Caco-2 (cell line): ENCODE measurements around the gene COL19A1. TPM values are rescaled to one million over a fixed set of nuclear protein-coding genes. Genes with fewer than 3 reads are reported as not detected.

Experiments
- BruUV-seq: library from RNA; stranded (reverse); fragments of 400-500 nt; replicated peaks from 2 replicates; lab custom pipeline; 2021; lab: Mats Ljungman, UMichigan
- CTCF ChIA-PET: fragments of 300-600 bp; sonication (Branson Sonifier 250); formaldehyde crosslinking; loops from one replicate; lab custom pipeline; 2022; ENCODE audit warnings: antibody characterized with exemption; lab: Charles Lee
- POLR2A ChIA-PET: fragments of 300-600 bp; sonication (Branson Sonifier 250); formaldehyde crosslinking; loops from one replicate; lab custom pipeline; 2022; ENCODE audit warnings: antibody characterized with exemption; lab: Charles Lee
- DNase-seq, 2 experiments: peaks; one replicate each; pipeline versions ENCODE4 v3.0.0 to v3.0.0-alpha.2; 2020 to 2022
- H3K27me3 ChIP-seq: replicated peaks from 2 replicates; pipeline ENCODE4 v1.6.0; 2011; ENCODE audit warnings: low read length; ENCODE audit not compliant: control insufficient read depth, insufficient read depth
- H3K36me3 ChIP-seq: 2 replicates; pipeline ENCODE4 v1.5.1; 2011; ENCODE audit warnings: low read length; ENCODE audit not compliant: control insufficient read depth, insufficient read depth
- H3K4me1 ChIP-seq: fragments of 250-450 bp; sonication (Bioruptor Pico); 2 replicates; pipeline ENCODE4 v1.5.1; 2020; ENCODE audit warnings: mild to moderate bottlenecking
- H3K4me3 ChIP-seq: 2 replicates; pipeline ENCODE4 v1.5.1; 2011; ENCODE audit warnings: low read depth, mild to moderate bottlenecking, control low read depth, low read length
- H3K9me3 ChIP-seq: fragments of 250-450 bp; sonication (Bioruptor Pico); 2 replicates; pipeline ENCODE4 v1.5.1; 2020; ENCODE audit warnings: mild to moderate bottlenecking, moderate library complexity
- H3K27ac Mint-ChIP-seq: one replicate; pipeline ENCODE4 v1.8.0; 2022; ENCODE audit warnings: mixed read lengths; ENCODE audit not compliant: unreplicated experiment
- H3K27me3 Mint-ChIP-seq: one replicate; pipeline ENCODE4 v1.8.0; 2022; ENCODE audit warnings: mixed read lengths; ENCODE audit not compliant: insufficient read depth, unreplicated experiment
- H3K36me3 Mint-ChIP-seq: one replicate; pipeline ENCODE4 v1.8.0; 2022; ENCODE audit warnings: mild to moderate bottlenecking, mixed read lengths; ENCODE audit not compliant: insufficient read depth, unreplicated experiment
- H3K4me1 Mint-ChIP-seq: one replicate; pipeline ENCODE4 v1.8.0; 2022; ENCODE audit warnings: low read depth, mixed read lengths; ENCODE audit not compliant: unreplicated experiment
- H3K4me3 Mint-ChIP-seq: one replicate; pipeline ENCODE4 v1.8.0; 2022; ENCODE audit warnings: mild to moderate bottlenecking, moderate library complexity, mixed read lengths; ENCODE audit not compliant: unreplicated experiment
- H3K9me3 Mint-ChIP-seq: one replicate; pipeline ENCODE4 v1.8.0; 2022; ENCODE audit warnings: mixed read lengths; ENCODE audit not compliant: unreplicated experiment
- intact Hi-C: fragments of 100-400 bp; cut with micrococcal nuclease; formaldehyde crosslinking; loops from one replicate; pipeline ENCODE4 v1.10.0; 2022; ENCODE audit not compliant: unreplicated experiment
- total RNA-seq: library from RNA; stranded (reverse); gene quantifications from 2 replicates; pipeline ENCODE4 v1.2.3, GENCODE V29; 2022
- TF ChIP-seq, protein P1 (sequence below), 2 experiments: fragments of 200-600 bp in 1 of 2; IDR thresholded peaks; 1 replicate in 1 of 2; 2 replicates in 1 of 2; pipeline versions ENCODE4 v1.5.1 to v1.8.0; 2011 to 2022; ENCODE audit warnings: antibody characterized with exemption in 1 of 2, control low read depth in 1 of 2, inconsistent platforms in 1 of 2, low read depth in 1 of 2, low read length in 1 of 2, mild to moderate bottlenecking in 1 of 2, moderate library complexity in 1 of 2; ENCODE audit not compliant: insufficient read depth in 1 of 2, severe bottlenecking in 1 of 2, unreplicated experiment in 1 of 2

The COL19A1 gene
- total RNA-seq, 1 experiment from 2014 or later: not detected

DNA sequence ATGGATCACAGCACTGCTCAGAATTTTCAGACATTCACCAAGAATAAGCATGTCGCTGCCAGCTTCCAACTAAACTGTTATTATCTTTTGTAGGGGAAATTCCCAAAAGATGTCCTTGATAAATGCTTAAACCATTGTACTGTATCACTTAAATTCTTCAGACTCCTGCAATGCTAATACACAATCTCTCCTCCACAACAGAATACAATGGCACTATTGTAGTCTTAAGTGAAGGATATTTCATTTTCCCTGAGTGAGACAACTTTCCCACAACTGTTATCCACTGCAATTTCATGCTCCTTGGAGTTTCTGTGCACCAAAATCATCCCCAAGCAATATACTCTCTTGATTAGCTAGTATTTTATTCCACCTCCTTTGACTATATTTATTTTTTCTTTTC, 246.8 kb downstream of the COL19A1 start:
- Histone ChIP-seq H3K27me3 (no peaks in the 10 kb centered on the region), H3K36me3 (no peaks in the 10 kb centered on the region), H3K4me3 (no peak overlapping the region), H3K9me3 (no peaks in the 10 kb centered on the region), H3K4me1 (no peaks in the 10 kb centered on the region)
- DNase-seq: no peak
- Mint-ChIP-seq H3K27ac (no peak overlapping the region), H3K4me3 (no peak overlapping the region), H3K36me3 (no peaks in the 10 kb centered on the region), H3K27me3 (peaks cover 16% of the 10 kb centered on the region), H3K9me3 (no peaks in the 10 kb centered on the region), H3K4me1 (no peaks in the 10 kb centered on the region)
- ChIA-PET CTCF (no interaction called here), POLR2A (interaction anchor here (0.9 kb wide), 1 partner anchor 1154 kb away, joined by 11 read pairs; no protein-coding TSS in a partner anchor)
- BruUV-seq: no TSS peak
- TF ChIP-seq, protein P1, sequence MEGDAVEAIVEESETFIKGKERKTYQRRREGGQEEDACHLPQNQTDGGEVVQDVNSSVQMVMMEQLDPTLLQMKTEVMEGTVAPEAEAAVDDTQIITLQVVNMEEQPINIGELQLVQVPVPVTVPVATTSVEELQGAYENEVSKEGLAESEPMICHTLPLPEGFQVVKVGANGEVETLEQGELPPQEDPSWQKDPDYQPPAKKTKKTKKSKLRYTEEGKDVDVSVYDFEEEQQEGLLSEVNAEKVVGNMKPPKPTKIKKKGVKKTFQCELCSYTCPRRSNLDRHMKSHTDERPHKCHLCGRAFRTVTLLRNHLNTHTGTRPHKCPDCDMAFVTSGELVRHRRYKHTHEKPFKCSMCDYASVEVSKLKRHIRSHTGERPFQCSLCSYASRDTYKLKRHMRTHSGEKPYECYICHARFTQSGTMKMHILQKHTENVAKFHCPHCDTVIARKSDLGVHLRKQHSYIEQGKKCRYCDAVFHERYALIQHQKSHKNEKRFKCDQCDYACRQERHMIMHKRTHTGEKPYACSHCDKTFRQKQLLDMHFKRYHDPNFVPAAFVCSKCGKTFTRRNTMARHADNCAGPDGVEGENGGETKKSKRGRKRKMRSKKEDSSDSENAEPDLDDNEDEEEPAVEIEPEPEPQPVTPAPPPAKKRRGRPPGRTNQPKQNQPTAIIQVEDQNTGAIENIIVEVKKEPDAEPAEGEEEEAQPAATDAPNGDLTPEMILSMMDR (IDR thresholded peaks at IDR 0.05; ENCODE audit: insufficient read depth in 1 of 2, low read depth in 1 of 2, low read length in 1 of 2, severe bottlenecking in 1 of 2, unreplicated experiment in 1 of 2): no peak
- intact Hi-C loops: no loop called here

DNA sequence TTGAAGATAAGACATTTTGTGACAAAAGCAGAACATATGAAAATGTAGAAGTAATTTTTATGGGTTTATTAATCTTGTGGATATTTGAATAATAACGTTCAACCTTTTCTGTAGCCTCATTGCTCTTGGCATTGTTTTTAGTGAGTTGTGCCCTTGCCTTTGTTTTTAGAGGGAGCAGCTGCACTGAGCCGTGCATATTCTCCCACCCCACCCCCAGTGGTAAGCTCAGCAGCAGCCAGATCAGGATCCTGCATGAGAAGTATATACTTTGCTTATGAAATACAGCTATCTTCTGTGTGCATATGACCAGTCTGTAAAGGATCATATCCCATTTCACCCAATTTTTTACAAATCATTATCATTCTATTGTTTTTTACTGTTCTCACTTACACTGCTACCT, 252.3 kb downstream of the COL19A1 start:
- H3K9me3 Mint-ChIP-seq: no peaks in the 10 kb centered on the region
- no peak overlapping the region for H3K27ac Mint-ChIP-seq
- Histone ChIP-seq H3K9me3 (no peaks in the 10 kb centered on the region), H3K4me3 (no peak overlapping the region), H3K36me3 (no peaks in the 10 kb centered on the region), H3K4me1 (no peaks in the 10 kb centered on the region), H3K27me3 (no peaks in the 10 kb centered on the region)
- no peaks in the 10 kb centered on the region for H3K4me1 Mint-ChIP-seq
- intact Hi-C loops: no loop called here
- TF ChIP-seq, protein P1 (IDR thresholded peaks at IDR 0.05; ENCODE audit: insufficient read depth in 1 of 2, low read depth in 1 of 2, low read length in 1 of 2, severe bottlenecking in 1 of 2, unreplicated experiment in 1 of 2): no peak
- no TSS peak for BruUV-seq
- ChIA-PET POLR2A (no interaction called here), CTCF (no interaction called here)
- peaks cover 7% of the 10 kb centered on the region for H3K27me3 Mint-ChIP-seq
- DNase-seq: no peak
- H3K4me3 Mint-ChIP-seq: no peak overlapping the region
- no peaks in the 10 kb centered on the region for H3K36me3 Mint-ChIP-seq

DNA sequence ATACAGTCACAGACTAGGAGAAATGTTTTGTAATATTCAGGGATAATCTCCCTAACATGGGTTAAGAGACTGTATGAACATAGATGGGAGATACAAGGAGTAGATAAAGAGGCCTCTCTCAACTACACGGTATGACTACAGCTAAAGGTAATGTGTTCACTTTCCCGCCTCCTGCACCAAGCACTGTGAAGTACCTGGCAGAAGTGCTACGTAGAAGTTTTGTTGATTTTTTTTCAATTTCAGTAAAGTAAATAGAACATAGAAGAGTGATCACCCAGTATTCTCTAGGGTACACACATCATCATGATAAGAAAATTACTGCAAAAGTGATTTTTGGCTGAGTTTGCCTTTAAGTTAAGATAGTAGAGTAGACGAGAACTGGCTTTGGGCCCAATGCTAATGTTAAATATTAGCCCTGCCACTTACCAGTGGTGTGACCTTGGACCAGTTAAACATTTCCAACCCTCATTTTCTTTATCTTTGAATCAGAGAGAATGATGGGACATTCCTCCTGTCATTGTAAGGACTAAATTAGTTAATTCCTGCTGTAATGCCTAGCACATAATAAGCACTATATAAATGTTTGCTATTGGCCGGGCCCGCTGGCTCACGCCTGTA, 253.0 kb downstream of the COL19A1 start:
- Mint-ChIP-seq H3K36me3 (no peaks in the 10 kb centered on the region), H3K4me1 (no peaks in the 10 kb centered on the region), H3K27me3 (peaks cover 6% of the 10 kb centered on the region), H3K9me3 (no peaks in the 10 kb centered on the region), H3K4me3 (no peak overlapping the region), H3K27ac (no peak overlapping the region)
- no peaks in the 10 kb centered on the region for H3K36me3 ChIP-seq
- no peaks in the 10 kb centered on the region for H3K9me3 ChIP-seq
- POLR2A ChIA-PET: no interaction called here
- no TSS peak for BruUV-seq
- H3K4me1 ChIP-seq: no peaks in the 10 kb centered on the region
- intact Hi-C loops: no loop called here
- no peak overlapping the region for H3K4me3 ChIP-seq
- CTCF ChIA-PET: no interaction called here
- TF ChIP-seq, protein P1 (IDR thresholded peaks at IDR 0.05; ENCODE audit: insufficient read depth in 1 of 2, low read depth in 1 of 2, low read length in 1 of 2, severe bottlenecking in 1 of 2, unreplicated experiment in 1 of 2): no peak
- no peak for DNase-seq
- H3K27me3 ChIP-seq: no peaks in the 10 kb centered on the region
